ENCODE measurements around the gene TSG101.
A peak's percentile ranks its signal among the peaks of the same experiment; 100 is the strongest.

The TSG101 gene

GRCh38 chr11:18527512-18527911 lies 770 bp upstream of the TSG101 start (continued):
- TF ChIP-seq PRDM6 (tag by site-specific recombination; IDR thresholded peaks at IDR 0.05) = peak; percentile 45; the same call in 1 of the 2 replicates

GRCh38 chr11:18526130-18526520 lies 617 bp downstream of the TSG101 start:
- peak overlapping the region; percentile 76 for H3K27ac ChIP-seq (ENCODE audit: extremely low read depth, low read depth, low read length)
- H3K36me3 ChIP-seq (ENCODE audit: control insufficient read depth in 2 of 2, insufficient read depth in 1 of 2, low read length in 2 of 2) = peaks cover 3 to 5% of the 10 kb centered on the region in 2 experiments; a peak in 2 of 3 replicates
- CTCF ChIA-PET = interaction anchor here (0.6 to 0.9 kb wide), 5 partner anchors 8 to 333 kb away, joined by 3 read pairs; no protein-coding TSS in a partner anchor
- peak overlapping the region; percentile 94 for H3K4me3 ChIP-seq (ENCODE audit: low read depth, low read length)
- POLR2A ChIA-PET = interaction anchor here (0.7 to 2.2 kb wide), 17 partner anchors 8 to 282 kb away, joined by 3 to 34 read pairs (median 4); partner anchors contain the start of genes LDHA, LDHC, SPTY2D1 and UEVLD
- TF ChIP-seq ZBTB48 (tag by site-specific recombination; IDR thresholded peaks at IDR 0.05) = peak; percentile 94
- no peak for TF ChIP-seq ZNF211 (tag by site-specific recombination; IDR thresholded peaks at IDR 0.05; ENCODE audit: low read depth)
- H3K9me3 ChIP-seq (ENCODE audit: control insufficient read depth, insufficient read depth, low read depth, low read length) = no peaks in the 10 kb centered on the region
- peaks cover 2% of the 10 kb centered on the region; the same call in 1 of the 2 replicates for H3K4me1 ChIP-seq (ENCODE audit: control insufficient read depth, insufficient read depth, low read length)

- ChIA-PET POLR2A (interaction anchor here (0.8 kb wide), 1 partner anchor 11 kb away, joined by 3 read pairs; no protein-coding TSS in a partner anchor), CTCF (no interaction called here)
- no peak for TF ChIP-seq HOXD13 (CRISPR knock-in tag; IDR thresholded peaks at IDR 0.05; ENCODE audit: borderline replicate concordance)
- no peak for TF ChIP-seq ZNF10 (tag by site-specific recombination; IDR thresholded peaks at IDR 0.05)
- no peak for TF ChIP-seq PRDM4 (tag by site-specific recombination; IDR thresholded peaks at IDR 0.05)
- no peak for TF ChIP-seq KLF8 (tag by site-specific recombination; IDR thresholded peaks at IDR 0.05)
- no peak for TF ChIP-seq ZNF19 (tag by site-specific recombination; IDR thresholded peaks at IDR 0.05; ENCODE audit: low read depth)
- TF ChIP-seq ZNF692 (tag by site-specific recombination; IDR thresholded peaks at IDR 0.05) = no peak
- no peak for TF ChIP-seq ZNF280D (tag by site-specific recombination; IDR thresholded peaks at IDR 0.05)
- TF ChIP-seq YY2 (tag by site-specific recombination; IDR thresholded peaks at IDR 0.05) = no peak
- no peak for TF ChIP-seq ZFP37 (tag by site-specific recombination; IDR thresholded peaks at IDR 0.05)
- no peak for TF ChIP-seq SCRT2 (tag by site-specific recombination; IDR thresholded peaks at IDR 0.05)
- no peaks in the 10 kb centered on the region for H3K9me3 ChIP-seq (ENCODE audit: control insufficient read depth, insufficient read depth, low read depth, low read length)
- peaks cover 3 to 5% of the 10 kb centered on the region in 2 experiments; a peak in 2 of 3 replicates for H3K36me3 ChIP-seq (ENCODE audit: control insufficient read depth in 2 of 2, insufficient read depth in 1 of 2, low read length in 2 of 2)
- H3K27ac ChIP-seq (ENCODE audit: extremely low read depth, low read depth, low read length) = no peak overlapping the region
- no peaks in the 10 kb centered on the region for H3K4me1 ChIP-seq (ENCODE audit: control insufficient read depth, insufficient read depth, low read length)
- H3K4me3 ChIP-seq (ENCODE audit: low read depth, low read length) = no peak overlapping the region
These were observed 2.5 kb downstream of the TSG101 start for GRCh38 chr11:18524248-18524647.
